Measurements from ENCODE around the gene C4orf50. TPM values are rescaled to one million over a fixed set of nuclear protein-coding genes. Genes with fewer than 3 reads are reported as not detected.

Gene C4orf50
- total RNA-seq, 1 donor from 2014 or later: not detected

DNA sequence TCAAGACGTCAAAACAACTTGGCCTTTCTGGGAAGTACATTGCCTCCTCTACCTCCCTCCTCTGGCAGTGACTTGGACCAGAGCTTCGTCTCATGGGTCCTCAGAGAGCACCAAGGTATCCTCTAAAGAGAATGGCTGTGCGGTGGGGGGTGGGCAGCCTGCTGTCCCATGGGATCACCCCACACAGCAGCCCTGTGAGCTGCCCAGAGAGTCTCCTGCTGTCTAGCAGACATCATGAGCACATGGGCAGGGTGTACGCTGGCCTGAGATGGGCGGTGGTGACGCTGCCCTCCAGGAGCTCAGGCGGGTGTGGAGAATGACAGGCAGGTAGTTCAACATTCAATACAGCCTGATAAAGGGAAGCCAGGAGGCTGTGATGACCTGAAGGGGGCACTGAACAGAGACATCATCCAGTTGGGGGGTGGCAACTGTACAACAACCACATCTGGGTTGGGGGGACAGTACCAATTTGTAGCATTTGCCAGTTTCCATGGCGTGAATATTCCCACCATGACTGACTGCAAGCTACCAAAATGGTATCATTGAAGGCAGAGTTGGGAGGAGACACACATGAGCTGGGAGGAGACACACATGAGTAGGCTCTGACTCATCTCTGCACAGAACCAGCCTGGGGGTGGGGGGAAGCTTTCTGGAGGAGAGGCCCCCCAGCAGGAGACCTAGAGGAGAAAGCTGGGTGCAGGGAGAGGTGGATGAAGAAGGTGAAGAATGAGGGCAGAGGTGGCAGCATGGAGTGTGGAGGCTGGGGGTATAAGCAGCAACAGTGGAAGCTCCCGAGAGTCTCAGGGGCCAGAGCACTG, 35.9 kb downstream of the C4orf50 start:
- DNase-seq (no peak), ATAC-seq (ENCODE audit: poor library complexity) (no peak)
- intact Hi-C loops (cut with DNase I): no loop called here

DNA sequence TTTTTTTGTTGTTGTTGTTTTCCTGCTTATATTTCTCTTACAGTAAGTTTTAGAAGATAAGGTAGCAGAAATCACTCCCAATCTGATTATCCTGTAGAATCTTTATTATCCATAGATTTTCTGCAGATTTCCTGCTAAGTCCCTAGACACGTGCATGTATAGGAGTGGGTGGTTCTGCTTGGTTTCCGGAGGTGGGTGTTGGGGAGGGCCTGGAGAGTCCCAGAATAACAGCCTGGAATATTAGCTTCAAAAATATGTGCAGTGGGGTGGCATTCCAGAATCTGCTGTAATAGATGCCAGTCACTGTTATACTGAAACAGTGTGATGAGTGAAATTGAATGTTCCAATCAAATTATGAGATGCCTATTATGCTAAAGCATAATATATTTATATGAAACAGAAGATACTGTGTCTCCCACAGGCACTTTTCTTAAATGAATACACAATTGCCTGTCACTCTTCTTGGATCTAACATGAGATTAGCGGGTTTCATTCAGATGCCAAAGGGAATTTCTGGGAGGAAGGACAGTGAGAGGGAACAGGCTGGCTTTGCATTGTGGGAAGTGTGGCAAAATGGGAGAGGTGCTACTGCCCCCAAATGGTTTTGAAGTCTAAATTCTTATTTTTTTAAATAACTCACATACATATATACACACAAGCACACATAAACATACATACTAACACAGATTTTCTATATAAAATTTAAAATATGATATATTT, 37.6 kb downstream of the C4orf50 start:
- no peak for ATAC-seq (ENCODE audit: poor library complexity)
- no peak for DNase-seq
- intact Hi-C loops (cut with DNase I): no loop called here

DNA sequence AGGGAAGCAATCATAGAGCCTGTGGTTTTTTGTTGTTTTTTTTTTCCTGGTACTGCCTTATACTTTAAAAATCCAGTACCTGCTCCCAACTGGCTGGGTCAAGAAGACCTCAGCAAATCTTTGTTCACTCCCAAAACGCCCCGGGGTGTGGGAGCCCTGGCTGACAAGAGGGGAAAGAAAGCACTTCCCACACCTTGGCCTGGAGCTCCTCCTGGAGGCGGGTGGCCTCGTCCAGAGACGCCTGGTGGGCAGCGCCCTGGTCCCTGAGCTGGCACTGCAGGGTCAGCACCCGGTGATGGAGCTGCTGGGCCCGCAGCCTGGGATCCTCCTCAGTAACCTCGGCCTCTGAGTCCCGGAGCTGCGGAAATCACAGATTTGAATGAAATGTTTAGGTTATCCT, 38.2 kb downstream of the C4orf50 start:
- ATAC-seq (ENCODE audit: poor library complexity): no peak

DNA sequence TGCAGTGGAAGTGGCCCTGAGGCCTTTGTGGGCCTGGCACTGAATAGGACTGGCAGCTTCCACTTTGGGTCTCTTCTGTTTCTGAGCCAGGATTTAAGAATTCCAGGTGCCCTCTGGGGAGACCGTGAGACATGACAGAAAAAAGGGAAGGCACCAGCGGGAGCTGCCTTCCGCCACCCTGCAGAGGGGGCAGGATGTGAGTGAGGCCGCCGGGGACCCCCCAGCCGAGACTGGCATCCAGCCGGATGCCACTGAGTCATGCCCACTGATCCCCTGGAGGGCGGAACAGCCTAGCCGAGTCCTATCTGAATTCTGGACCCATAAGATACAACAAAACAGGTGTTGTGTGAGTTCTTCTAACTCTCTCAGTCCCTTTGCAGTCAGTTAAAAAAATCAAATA, 41.3 kb downstream of the C4orf50 start:
- DNase-seq (no peak), ATAC-seq (ENCODE audit: poor library complexity) (no peak)
- intact Hi-C loops (cut with DNase I): no loop called here

More for the DNA sequence above, 38.2 kb downstream of the C4orf50 start:
- no peak for DNase-seq
- intact Hi-C loops (cut with DNase I): no loop called here

DNA sequence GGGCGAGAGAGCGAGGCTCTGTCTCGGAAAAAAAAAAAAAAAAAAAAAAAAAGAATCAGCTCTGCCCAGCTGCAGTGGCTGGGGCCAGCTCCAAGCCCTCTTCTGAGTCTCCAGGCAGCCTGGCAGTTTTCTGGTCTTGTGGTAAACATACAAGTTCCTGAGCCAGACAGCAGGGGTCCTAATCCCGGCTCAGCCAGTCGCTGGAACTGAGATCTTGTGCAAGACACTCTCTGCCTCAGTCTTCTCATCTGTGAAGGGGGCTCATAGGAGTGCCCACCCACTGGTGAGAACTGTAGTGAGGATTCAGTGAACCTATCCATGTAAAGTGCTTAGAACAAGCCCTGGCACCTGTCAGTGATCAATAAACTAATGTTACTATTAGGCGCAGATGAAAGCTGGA, 41.8 kb downstream of the C4orf50 start:
- ATAC-seq (ENCODE audit: poor library complexity) (no peak), DNase-seq (no peak)
- intact Hi-C loops (cut with DNase I): no loop called here

DNA sequence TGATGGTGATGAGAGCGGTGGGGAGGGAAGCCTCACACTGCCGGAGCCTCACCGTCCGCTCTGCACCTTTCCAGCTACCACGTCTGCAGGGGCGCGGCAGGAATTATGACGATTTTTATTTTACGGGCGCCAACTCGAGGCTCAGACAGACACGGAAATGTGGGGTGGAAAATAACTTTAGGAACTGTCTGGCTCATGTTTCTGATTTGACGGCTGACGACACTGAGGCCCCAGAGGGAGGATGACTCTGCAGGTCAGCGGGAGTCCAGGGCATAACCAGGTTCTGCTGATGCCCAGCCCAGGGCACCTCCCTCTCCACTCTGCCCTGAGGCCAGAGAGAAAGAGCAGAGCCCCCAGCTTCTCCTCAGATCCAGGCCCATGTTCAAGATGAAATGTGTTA, 43.9 kb downstream of the C4orf50 start:
- ATAC-seq (ENCODE audit: poor library complexity) (no peak), DNase-seq (no peak)
- intact Hi-C loops (cut with DNase I): no loop called here

DNA sequence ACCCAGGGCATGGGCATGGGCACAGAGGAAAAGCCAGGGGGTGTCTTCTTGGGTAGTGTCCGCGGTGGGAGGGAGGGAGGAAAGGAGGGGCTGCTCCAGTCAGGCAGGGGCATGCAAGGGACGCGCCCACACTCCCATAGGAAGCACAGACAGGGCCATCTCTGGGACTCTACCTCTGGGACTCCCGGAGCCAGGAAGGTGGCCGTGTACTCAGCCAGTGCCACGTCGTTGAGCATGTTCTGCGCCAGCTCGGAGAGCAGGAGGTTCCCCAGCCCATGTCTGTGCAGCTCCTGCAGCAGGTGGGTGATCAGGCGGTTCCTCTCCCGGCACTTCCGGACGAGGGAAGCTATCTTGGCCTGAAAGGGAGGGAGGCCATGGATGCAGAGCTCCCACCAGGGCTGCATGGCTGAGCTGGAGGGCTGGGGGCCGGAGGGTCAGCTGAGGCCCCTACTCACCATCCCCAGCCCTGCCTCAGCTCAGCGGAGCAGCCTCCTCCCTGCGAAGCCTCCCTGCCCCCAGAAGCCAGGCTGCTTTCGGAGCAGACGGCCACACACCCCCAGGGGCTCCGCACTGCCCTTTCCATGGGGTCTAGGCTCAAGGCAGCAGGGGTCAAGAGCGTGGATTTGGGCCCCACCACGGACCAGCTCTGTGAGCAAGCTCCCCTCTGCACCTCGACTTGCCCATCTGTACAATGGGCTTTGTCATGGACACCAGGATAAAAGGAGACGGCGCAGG, 44.6 kb downstream of the C4orf50 start:
- no peak for ATAC-seq (ENCODE audit: poor library complexity)
- intact Hi-C loops (cut with DNase I): no loop called here
- DNase-seq: no peak

DNA sequence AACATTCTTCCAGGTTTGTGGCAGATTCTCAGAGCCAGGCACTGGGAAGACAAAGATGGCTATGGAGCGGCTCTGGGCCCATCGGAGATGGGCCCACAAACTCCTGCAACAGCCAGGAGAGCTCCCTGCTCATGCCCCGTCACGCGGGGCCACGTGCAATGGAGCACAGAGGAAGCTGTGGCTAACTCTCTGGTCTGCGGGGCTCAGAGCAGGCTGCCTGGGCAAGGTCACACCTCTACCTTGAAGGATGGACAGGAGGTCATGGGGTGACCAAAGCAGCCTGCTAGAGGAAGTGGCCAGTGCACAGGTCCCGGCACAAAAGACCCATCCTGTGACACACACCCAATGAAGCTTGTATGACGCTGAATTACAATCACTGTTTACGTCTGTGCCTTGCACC, 45.2 kb downstream of the C4orf50 start:
- ATAC-seq (ENCODE audit: poor library complexity) (no peak), DNase-seq (no peak)
- intact Hi-C loops (cut with DNase I): no loop called here

DNA sequence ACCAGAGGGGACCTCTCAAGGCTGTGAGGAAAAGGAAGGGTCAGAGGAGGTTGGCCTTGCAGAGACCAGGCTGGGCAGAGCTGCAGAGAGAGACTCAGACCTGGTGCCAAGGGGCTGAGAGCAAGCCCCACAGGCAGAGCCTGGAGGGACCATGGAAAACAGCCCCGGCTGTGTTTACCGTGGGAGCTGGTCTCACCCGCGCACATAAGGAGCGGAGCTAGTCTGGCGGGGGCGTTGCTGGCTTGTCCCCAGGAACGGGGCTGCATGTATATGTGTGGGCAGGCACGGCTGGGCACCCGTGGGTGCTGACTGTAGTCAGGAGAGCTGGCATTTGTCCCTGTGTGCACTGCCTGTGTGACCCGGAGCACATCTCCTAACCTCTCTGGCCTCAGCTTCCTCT, 45.7 kb downstream of the C4orf50 start:
- no peak for DNase-seq
- intact Hi-C loops (cut with DNase I): no loop called here
- no peak for ATAC-seq (ENCODE audit: poor library complexity)

DNA sequence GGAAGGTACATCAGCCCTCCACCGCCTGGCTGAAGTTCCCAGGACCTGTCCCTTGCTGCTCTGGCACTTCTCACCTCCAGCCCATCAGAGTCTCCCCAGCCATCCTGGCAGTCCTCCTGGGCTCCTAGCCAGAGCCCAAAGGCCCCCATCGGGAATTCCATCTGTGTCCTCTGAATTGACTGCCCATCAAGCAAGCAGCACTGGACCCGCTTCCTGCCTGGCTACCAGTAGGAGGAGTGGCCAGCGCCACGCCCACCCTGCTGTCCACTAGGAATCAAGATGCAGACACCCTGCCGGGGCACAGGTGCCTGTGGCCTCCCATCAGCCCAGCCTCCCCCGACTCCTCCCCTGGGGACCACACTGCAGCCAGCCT, 47.2 kb downstream of the C4orf50 start:
- DNase-seq (no peak), ATAC-seq (ENCODE audit: poor library complexity) (no peak)
- intact Hi-C loops (cut with DNase I): no loop called here

DNA sequence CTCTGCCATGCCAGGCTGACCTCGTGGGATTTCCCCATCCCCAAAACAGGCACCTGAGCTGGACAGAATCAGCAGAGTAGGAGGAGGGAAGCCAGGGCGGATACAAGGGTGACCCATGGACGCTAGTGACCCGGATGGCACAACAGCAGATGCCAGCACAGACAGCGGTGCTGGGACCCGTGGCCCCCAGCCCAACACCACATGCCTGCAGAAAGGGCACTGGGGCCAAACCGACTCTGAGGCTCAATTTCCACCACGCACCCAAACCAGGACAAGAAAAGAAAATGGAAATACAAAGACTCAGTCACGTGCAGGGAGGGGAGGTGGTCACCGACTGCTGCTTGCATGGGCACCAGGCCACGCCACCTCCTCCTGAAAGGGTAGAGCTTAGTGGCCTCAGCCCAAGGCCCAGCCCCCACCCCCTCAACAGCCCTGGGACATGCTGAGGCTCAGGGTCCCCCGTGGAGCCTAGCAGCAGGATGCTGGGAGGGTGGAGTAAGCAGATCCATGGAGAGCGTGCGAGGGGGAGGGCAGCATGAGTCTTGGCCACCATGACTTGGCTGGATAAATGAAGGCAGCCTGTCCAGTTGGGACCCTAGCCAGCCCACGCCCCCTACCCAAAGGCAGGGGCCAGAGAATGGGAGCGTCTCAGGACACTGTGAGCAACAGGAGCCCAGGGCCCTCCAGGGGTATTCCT, 47.7 kb downstream of the C4orf50 start:
- DNase-seq: no peak
- intact Hi-C loops (cut with DNase I): no loop called here
- ATAC-seq (ENCODE audit: poor library complexity): no peak

DNA sequence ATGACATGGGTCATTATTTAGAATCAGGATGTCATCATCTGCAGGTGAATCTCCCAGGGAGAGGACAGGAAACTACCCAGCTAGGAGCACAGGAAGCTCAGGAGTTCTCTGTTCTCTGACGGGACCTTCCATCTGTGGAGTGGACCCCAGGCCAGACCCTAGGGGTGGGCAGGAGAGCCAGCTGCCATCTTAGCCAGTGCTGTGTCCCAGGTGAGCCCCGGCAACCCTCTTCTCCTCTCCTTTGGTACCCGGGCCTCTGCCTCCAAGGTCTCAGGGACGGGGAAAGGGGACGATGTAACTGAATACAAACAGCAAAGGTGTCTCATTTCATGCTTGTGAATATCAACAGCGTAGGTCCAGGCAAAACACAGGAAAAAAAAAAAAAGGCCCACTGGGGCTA, 48.5 kb downstream of the C4orf50 start:
- intact Hi-C loops (cut with DNase I): no loop called here
- no peak for ATAC-seq (ENCODE audit: poor library complexity)
- DNase-seq: no peak

DNA sequence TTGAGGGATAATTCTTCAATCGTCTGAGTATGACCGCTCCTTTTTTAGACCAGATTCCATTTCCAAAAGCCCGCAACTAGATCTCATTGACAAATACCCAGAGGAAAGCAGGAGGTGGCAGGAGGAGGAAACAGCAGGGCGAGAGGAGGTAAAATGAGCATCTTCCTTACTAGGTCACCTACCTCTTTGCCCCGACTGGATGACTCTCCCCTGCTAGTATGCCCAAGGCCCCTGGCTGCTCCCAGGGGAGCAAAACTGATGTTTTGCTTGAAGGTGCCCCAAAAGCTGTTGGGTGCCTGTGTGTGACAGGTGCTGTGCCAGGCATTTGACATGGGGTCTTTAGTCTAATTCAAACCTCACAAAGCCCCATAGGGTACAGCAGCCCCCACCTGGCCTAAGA, 48.9 kb downstream of the C4orf50 start:
- no peak for ATAC-seq (ENCODE audit: poor library complexity)
- intact Hi-C loops (cut with DNase I): no loop called here
- DNase-seq: no peak

DNA sequence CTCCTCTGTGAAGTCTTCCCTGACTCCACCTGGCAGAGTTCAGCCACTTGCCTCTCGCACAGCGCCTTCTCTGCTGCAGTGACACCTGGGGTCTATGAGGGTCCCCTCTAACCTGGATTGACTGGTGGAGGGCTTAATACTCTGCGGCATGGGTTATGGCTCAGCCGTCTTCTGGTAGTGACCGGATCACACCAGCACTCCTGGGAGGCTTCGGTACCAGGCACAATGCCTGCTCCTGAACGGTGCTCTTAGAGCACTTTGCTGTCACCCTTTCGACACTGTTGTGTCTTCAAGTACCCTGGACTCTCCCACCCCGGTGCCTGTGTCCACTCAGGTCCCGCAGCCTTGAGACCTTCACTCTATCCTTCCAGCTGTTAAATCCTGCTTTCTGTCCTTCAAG, 50.0 kb downstream of the C4orf50 start:
- intact Hi-C loops (cut with DNase I): no loop called here
- ATAC-seq (ENCODE audit: poor library complexity): no peak

DNA sequence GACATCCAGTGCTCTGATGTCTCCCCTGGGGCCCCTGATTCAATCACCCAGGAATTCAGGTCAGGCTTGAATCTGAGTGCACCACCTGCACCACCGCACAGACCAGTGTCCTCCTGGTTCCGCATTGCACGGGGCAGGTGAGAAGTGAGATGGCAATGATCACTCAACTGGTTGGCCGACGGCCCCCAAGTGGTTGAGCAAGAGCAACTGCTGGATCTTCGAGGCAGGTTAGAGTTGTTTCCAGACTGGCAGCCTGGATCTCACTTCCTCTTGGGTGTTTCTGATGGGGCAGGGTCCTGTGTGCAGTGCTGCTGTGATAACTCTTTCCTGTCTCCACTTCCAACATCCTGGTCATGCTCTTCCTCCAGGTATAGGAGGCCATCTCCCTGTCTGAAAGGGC, 50.4 kb downstream of the C4orf50 start:
- no peak for DNase-seq
- intact Hi-C loops (cut with DNase I): no loop called here
- ATAC-seq (ENCODE audit: poor library complexity): no peak

More for the DNA sequence above, 50.0 kb downstream of the C4orf50 start:
- no peak for DNase-seq

DNA sequence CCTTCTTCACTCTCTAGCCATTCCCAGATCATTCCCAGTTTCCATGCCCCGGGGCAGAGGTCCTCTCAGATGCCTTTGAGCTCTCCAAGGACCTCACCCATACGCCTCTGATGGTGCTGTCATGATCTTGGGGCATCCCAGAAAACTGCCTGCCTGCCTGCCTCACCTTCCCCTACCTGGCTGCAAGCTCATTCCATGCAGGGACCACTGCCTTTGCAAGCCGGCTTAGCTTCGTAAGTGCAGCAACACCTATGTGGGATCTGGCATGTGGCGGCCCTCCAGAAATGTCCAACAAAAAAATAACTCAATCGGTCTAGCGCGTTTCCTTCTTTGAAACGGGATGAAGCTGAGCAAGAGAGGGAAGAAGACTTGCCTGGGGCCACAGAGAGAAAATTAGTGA, 53.0 kb downstream of the C4orf50 start:
- intact Hi-C loops (cut with DNase I): no loop called here
- no peak for ATAC-seq (ENCODE audit: poor library complexity)
- no peak for DNase-seq

DNA sequence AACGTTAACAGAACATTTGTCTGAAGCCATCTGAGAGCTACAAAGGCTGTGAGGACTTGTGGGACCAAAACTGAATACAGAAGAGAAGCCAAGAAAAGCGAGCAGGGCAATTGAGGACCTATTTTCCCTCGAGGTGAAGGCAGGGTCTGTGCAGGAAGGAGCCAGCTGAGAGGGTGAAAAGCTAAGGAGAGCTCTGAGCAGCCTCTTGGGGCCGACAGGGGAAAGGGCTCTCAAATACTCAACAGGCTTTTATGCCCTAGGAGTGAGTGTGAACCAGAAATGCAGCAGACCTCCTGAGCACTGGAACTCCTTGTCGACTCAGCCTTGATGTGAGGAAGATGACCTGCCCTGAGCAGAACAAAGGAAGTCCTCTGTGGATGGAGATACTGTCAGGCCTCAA, 54.2 kb downstream of the C4orf50 start:
- intact Hi-C loops (cut with DNase I): no loop called here
- ATAC-seq (ENCODE audit: poor library complexity): no peak
- no peak for DNase-seq

DNA sequence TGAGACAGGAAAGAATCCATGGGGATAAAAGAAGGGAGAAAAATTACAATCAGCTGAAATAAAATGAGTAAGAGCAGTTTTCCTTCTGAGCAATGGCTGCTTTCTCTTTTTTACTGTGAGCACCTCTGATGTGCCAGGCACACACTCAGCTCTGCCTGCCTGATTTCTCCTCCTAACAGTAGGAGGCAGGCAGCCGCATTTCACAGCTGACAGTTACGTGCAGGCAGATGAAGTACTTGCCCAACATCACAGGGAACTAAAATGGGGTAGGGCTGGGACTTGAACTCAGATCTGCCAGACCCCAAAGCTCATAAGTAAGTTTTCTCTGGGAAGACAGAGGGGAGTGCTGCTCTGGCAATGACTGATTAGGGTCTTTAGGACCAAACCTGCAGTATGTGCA, 54.6 kb downstream of the C4orf50 start:
- DNase-seq (no peak), ATAC-seq (ENCODE audit: poor library complexity) (no peak)
- intact Hi-C loops (cut with DNase I): no loop called here

DNA sequence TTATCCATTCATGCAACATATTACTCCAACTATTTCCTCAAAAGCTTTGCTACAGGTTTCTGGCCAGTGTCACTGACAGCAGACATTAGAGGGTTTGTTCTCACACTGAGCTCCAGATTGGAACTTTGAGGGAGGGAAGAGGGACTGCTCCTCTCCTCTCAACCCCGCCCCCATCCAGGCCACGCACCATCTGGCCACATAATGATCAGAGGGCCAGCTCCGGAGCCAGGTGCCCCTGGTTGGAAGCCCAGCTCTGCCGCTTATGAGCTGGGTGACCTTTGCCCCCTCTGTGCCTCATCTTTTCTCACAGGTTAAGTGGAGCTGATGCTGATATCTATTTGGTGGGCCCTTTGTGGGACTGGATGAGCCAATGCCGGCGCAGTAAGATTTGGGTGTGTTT, 55.8 kb downstream of the C4orf50 start:
- intact Hi-C loops (cut with DNase I): no loop called here
- no peak for ATAC-seq (ENCODE audit: poor library complexity)
- DNase-seq: no peak

Data from Right ventricle myocardium superior (tissue), 1 donor.